PC-3 (cell line): ENCODE measurements around the gene THADA. TPM values are rescaled to one million over a fixed set of nuclear protein-coding genes. Genes with fewer than 3 reads are reported as not detected.
A peak's percentile ranks its signal among the peaks of the same experiment; 100 is the strongest.

Experiments
- ATAC-seq: fragments of 200-7000 bp; cut with Tn5 transposase; 2 replicates; pipeline ENCODE4 v1.9.1; 2020; ENCODE audit warnings: mild to moderate bottlenecking, moderate library complexity
- BruUV-seq: library from RNA; stranded (reverse); fragments of 400-500 nt; replicated peaks from 2 replicates; lab custom pipeline; 2021; lab: Mats Ljungman, UMichigan
- CTCF ChIA-PET: fragments of 300-600 bp; sonication (Branson Sonifier 250); formaldehyde crosslinking; loops from one replicate; lab custom pipeline; 2022; ENCODE audit warnings: antibody characterized with exemption; lab: Charles Lee
- POLR2A ChIA-PET: fragments of 300-600 bp; sonication (Branson Sonifier 250); formaldehyde crosslinking; loops from one replicate; lab custom pipeline; 2022; ENCODE audit warnings: antibody characterized with exemption; ENCODE audit not compliant: unreplicated experiment; lab: Charles Lee
- DNase-seq: peaks from one replicate; pipeline ENCODE4 v3.0.0-alpha.2; 2015
- H2AFZ ChIP-seq: fragments of 300-600 bp; sonication (generic); 2 replicates; pipeline ENCODE4 v1.6.0; 2016; ENCODE audit warnings: antibody characterized with exemption, low read length
- H3F3A ChIP-seq: fragments of 300-600 bp; sonication (generic); one replicate; pipeline ENCODE4 v1.6.0; 2017; ENCODE audit warnings: antibody characterized with exemption, low read length, control low read depth, mild to moderate bottlenecking; ENCODE audit not compliant: unreplicated experiment
- H3K27ac ChIP-seq: fragments of 300-600 bp; sonication (generic); 2 replicates; pipeline ENCODE4 v1.5.1; 2016; ENCODE audit warnings: mild to moderate bottlenecking, low read length
- H3K27me3 ChIP-seq: fragments of 300-600 bp; sonication (generic); 2 replicates; pipeline ENCODE4 v1.6.1; 2016; ENCODE audit warnings: low read length, mixed read lengths
- H3K36me3 ChIP-seq: fragments of 300-600 bp; sonication (generic); 2 replicates; pipeline ENCODE4 v1.6.1; 2016; ENCODE audit warnings: low read depth, mixed run types, low read length, mixed read lengths
- H3K4me1 ChIP-seq: fragments of 300-600 bp; sonication (generic); 2 replicates; pipeline ENCODE4 v1.5.1; 2016; ENCODE audit warnings: low read length; ENCODE audit not compliant: insufficient read depth
- H3K4me2 ChIP-seq: fragments of 300-600 bp; sonication (generic); 2 replicates; pipeline ENCODE4 v1.6.0; 2016; ENCODE audit warnings: low read length
- H3K4me3 ChIP-seq: fragments of 300-600 bp; sonication (generic); 2 replicates; pipeline ENCODE4 v1.5.1; 2016; ENCODE audit warnings: mild to moderate bottlenecking, low read length, mixed read lengths
- H3K79me2 ChIP-seq: fragments of 300-600 bp; sonication (generic); 2 replicates; pipeline ENCODE4 v1.6.1; 2017; ENCODE audit warnings: low read length, mixed read lengths
- H3K9ac ChIP-seq: fragments of 300-600 bp; sonication (generic); 2 replicates; pipeline ENCODE4 v1.6.0; 2016; ENCODE audit warnings: mild to moderate bottlenecking, low read length
- H3K9me2 ChIP-seq: fragments of 300-600 bp; sonication (generic); replicated peaks from 2 replicates; pipeline ENCODE4 v1.6.1; 2016; ENCODE audit warnings: mixed run types, low read length, mixed read lengths
- H3K9me3 ChIP-seq: fragments of 300-600 bp; sonication (generic); 2 replicates; pipeline ENCODE4 v1.6.1; 2016; ENCODE audit warnings: low read length, mixed read lengths
- H4K20me1 ChIP-seq: fragments of 300-600 bp; sonication (generic); 2 replicates; pipeline ENCODE4 v1.6.1; 2016; ENCODE audit warnings: low read length, mixed read lengths
- CTCF ChIP-seq: fragments of 300-600 bp; sonication (generic); conservative IDR thresholded peaks from 2 replicates; pipeline ENCODE4 v1.5.1; 2017; ENCODE audit warnings: antibody characterized with exemption, low read depth, mild to moderate bottlenecking, low read length
- EZH2 ChIP-seq: fragments of 300-600 bp; sonication (generic); IDR thresholded peaks from one replicate; pipeline ENCODE4 v1.6.1; 2017; ENCODE audit warnings: antibody characterized with exemption, mild to moderate bottlenecking, low read length; ENCODE audit not compliant: unreplicated experiment
- EZH2phosphoT487 ChIP-seq: fragments of 300-600 bp; sonication (generic); IDR thresholded peaks from 2 replicates; pipeline ENCODE4 v1.6.1; 2018; ENCODE audit warnings: mild to moderate bottlenecking, antibody characterized with exemption, low read length, borderline replicate concordance
- intact Hi-C: fragments of 100-400 bp; cut with micrococcal nuclease; formaldehyde crosslinking; loops from 2 replicates; pipeline ENCODE4 v1.9.0; 2023
- total RNA-seq: library from RNA; depleted of rRNA; stranded (reverse); fragments of >200 nt; gene quantifications from 2 replicates; pipeline ENCODE4 v1.2.3, GENCODE V29; 2014

THADA gene
- total RNA-seq, 1 experiment from 2014 or later = 33.6 TPM

- Histone ChIP-seq H3K9ac (no peak overlapping the region), H3K9me2 (no peaks in the 10 kb centered on the region), H3K27me3 (no peaks in the 10 kb centered on the region), H3K4me2 (no peak overlapping the region), H3K36me3 (peaks cover 12% of the 10 kb centered on the region), H3K79me2 (no peaks in the 10 kb centered on the region), H3K4me1 (peaks cover 16% of the 10 kb centered on the region), H2AFZ (no peak overlapping the region), H4K20me1 (no peaks in the 10 kb centered on the region), H3F3A (no peaks in the 10 kb centered on the region), H3K9me3 (no peaks in the 10 kb centered on the region), H3K4me3 (no peak overlapping the region), H3K27ac (no peak overlapping the region)
- ATAC-seq = no peak
- ChIA-PET CTCF (no interaction called here), POLR2A (no interaction called here)
- DNase-seq = no peak
- TF ChIP-seq EZH2 = no peak
- TF ChIP-seq CTCF = no peak
- TF ChIP-seq EZH2phosphoT487 = no peak
- no TSS peak for BruUV-seq
- intact Hi-C loops = no loop called here
Observed at GRCh38 chr2:43393918-43394317, 201.9 kb downstream of the THADA start.

- H3K79me2 ChIP-seq = no peaks in the 10 kb centered on the region
- TF ChIP-seq EZH2phosphoT487 (no peak), EZH2 (no peak), CTCF (no peak)
- peaks cover 26% of the 10 kb centered on the region for H3K4me1 ChIP-seq
- CTCF ChIA-PET = no interaction called here
- no peak overlapping the region for H3K4me3 ChIP-seq
- no peaks in the 10 kb centered on the region for H3K9me2 ChIP-seq
- no peaks in the 10 kb centered on the region for H3K27me3 ChIP-seq
- intact Hi-C loops = no loop called here
- peak; percentile 14 for DNase-seq
- ATAC-seq = peak; percentile 10; the same call in 1 of the 2 replicates
- H2AFZ ChIP-seq = no peak overlapping the region
- no peaks in the 10 kb centered on the region for H3F3A ChIP-seq
- H4K20me1 ChIP-seq = no peaks in the 10 kb centered on the region
- no peak overlapping the region for H3K4me2 ChIP-seq
- H3K36me3 ChIP-seq = peaks cover 5% of the 10 kb centered on the region
- H3K9me3 ChIP-seq = no peaks in the 10 kb centered on the region
- H3K27ac ChIP-seq = no peak overlapping the region
- POLR2A ChIA-PET = no interaction called here
- H3K9ac ChIP-seq = no peak overlapping the region
- no TSS peak for BruUV-seq
Observed at GRCh38 chr2:43391878-43392215, 204.0 kb downstream of the THADA start.

- no peak overlapping the region for H3K9ac ChIP-seq
- H3K79me2 ChIP-seq = no peaks in the 10 kb centered on the region
- H3K4me3 ChIP-seq = no peak overlapping the region
- intact Hi-C loops = no loop called here
- H3K9me2 ChIP-seq = no peaks in the 10 kb centered on the region
- H3F3A ChIP-seq = no peaks in the 10 kb centered on the region
- DNase-seq = no peak
- peaks cover 26% of the 10 kb centered on the region for H3K4me1 ChIP-seq
- no peak overlapping the region for H2AFZ ChIP-seq
- ChIA-PET CTCF (no interaction called here), POLR2A (no interaction called here)
- no peaks in the 10 kb centered on the region for H3K9me3 ChIP-seq
- no TSS peak for BruUV-seq
- no peak for ATAC-seq
- TF ChIP-seq CTCF = no peak
- no peak for TF ChIP-seq EZH2
- no peaks in the 10 kb centered on the region for H4K20me1 ChIP-seq
- no peaks in the 10 kb centered on the region for H3K27me3 ChIP-seq
- no peak overlapping the region for H3K4me2 ChIP-seq
- no peak overlapping the region for H3K27ac ChIP-seq
- peaks cover 5% of the 10 kb centered on the region for H3K36me3 ChIP-seq
Observed at GRCh38 chr2:43391201-43391877, 204.5 kb downstream of the THADA start.
